ENCODE results near the gene DBH.

The DBH gene

DNA sequence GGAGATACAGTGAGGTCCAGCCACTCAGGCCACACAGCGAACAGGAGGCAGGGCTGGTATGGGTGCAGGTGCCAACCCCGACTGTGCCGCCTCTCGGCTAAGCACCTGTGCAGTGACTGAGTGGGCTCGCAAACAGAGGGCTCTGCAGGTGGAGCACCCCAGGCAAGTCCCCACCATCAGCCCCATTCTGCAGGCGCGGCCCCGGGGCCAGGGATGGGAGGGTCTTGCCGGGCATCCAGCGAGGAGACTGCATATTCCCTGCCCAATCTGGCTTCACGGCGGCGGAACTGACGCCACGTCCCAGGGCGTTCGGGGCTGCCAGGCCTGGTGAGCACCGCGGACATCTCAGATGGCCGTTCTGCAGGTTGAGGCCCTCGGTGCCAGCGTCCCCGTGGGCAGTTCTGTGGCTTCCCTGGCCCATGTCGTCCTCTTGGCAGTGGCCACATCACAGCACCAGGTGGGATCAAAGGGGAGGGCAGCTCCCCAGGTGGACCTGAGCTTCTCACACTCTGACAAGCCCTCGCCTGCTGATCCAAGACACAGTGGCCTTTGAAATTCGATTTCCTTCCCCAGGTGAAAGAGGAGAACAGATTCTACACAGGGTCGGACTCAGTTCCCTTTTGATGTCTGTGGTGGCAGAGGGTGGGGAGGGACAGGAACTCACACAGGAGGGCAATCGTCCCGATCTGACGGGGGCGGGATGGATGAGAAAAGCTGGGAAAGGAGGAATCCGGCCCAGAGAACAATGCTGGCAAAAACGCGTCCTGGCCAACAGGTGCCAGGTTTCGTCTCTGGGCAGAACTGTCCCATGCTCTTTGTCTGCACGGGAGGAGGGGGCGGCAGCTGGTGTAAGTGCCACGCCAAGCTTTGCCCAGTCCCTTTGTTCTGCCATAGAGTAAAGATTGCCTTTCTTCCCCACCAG lies 18.8 kb downstream of the DBH start:
- TF ChIP-seq, protein P1, sequence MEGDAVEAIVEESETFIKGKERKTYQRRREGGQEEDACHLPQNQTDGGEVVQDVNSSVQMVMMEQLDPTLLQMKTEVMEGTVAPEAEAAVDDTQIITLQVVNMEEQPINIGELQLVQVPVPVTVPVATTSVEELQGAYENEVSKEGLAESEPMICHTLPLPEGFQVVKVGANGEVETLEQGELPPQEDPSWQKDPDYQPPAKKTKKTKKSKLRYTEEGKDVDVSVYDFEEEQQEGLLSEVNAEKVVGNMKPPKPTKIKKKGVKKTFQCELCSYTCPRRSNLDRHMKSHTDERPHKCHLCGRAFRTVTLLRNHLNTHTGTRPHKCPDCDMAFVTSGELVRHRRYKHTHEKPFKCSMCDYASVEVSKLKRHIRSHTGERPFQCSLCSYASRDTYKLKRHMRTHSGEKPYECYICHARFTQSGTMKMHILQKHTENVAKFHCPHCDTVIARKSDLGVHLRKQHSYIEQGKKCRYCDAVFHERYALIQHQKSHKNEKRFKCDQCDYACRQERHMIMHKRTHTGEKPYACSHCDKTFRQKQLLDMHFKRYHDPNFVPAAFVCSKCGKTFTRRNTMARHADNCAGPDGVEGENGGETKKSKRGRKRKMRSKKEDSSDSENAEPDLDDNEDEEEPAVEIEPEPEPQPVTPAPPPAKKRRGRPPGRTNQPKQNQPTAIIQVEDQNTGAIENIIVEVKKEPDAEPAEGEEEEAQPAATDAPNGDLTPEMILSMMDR (IDR thresholded peaks at IDR 0.05; ENCODE audit: low read depth, low read length): no peak
- in situ Hi-C loops (cut with HindIII; ENCODE audit: low sequenced_read_pairs): no loop called here
- no peak overlapping the region for H3K4me3 ChIP-seq (ENCODE audit: low read depth, low read length)
- DNase-seq (ENCODE audit: low read depth, low spot score): no peak

DNA sequence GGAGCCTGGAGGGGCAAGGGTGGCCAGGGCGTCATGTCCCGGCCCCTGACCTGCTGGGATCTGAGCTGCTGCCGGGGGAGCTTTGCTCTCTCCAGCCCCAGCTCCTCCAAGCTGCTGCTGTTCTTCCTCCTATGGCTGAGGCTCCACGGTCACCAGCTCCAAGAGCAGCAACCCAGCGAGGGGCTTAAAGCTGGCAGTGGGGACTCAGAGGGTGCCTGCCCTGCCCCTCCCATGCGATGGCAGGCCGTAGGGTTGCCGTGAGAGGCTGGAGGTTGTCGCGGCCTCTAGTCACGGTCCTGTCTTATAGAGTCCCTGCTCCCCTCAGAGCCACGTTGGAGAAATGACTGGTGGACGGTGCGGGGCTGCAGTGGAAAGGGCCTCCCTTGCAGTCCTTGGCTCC lies 19.5 kb downstream of the DBH start:
- TF ChIP-seq, protein P1 (IDR thresholded peaks at IDR 0.05; ENCODE audit: low read depth, low read length): no peak
- in situ Hi-C loops (cut with HindIII; ENCODE audit: low sequenced_read_pairs): no loop called here
- DNase-seq (ENCODE audit: low read depth, low spot score): no peak
- no peak overlapping the region for H3K4me3 ChIP-seq (ENCODE audit: low read depth, low read length)

DNA sequence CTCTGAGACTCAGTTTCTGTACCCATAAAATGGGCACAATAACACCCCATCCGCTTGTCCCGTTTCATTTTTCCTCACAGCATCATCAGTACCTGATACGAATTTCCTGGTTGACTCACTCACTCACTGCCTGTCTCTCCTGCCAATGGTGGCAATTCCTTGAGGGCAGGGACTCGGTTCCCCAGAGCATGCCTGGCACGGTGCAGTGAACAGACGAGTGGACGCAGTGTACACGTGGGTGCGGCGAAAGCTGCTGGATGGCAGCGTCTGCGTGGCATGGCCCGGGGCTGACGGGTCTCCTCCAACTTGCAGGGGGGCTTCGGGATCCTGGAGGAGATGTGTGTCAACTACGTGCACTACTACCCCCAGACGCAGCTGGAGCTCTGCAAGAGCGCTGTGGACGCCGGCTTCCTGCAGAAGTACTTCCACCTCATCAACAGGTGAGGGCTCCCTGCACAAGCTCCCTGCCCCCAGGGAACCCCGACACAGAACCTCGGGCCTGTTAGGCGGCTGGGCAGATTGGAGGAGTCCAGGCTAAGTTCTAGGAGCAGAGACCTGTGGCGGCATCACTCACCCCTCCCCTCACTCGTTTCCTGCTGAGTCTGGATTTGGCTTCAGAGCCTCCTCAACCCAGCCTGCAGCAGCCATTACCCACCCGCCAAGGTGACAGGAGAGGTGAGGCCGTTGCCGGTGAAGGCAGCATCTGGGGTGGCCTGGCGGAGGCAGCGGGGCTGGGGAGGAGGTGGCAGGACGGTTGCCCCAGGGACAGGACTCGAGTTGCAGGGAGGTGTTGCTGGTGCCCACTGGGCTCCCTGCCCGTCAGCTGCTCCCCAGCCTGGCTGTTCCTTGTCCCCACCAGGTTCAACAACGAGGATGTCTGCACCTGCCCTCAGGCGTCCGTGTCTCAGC lies 20.3 kb downstream of the DBH start:
- DNase-seq (ENCODE audit: low read depth, low spot score): no peak
- no peak overlapping the region for H3K4me3 ChIP-seq (ENCODE audit: low read depth, low read length)
- in situ Hi-C loops (cut with HindIII; ENCODE audit: low sequenced_read_pairs): no loop called here
- TF ChIP-seq, protein P1 (IDR thresholded peaks at IDR 0.05; ENCODE audit: low read depth, low read length): no peak

DNA sequence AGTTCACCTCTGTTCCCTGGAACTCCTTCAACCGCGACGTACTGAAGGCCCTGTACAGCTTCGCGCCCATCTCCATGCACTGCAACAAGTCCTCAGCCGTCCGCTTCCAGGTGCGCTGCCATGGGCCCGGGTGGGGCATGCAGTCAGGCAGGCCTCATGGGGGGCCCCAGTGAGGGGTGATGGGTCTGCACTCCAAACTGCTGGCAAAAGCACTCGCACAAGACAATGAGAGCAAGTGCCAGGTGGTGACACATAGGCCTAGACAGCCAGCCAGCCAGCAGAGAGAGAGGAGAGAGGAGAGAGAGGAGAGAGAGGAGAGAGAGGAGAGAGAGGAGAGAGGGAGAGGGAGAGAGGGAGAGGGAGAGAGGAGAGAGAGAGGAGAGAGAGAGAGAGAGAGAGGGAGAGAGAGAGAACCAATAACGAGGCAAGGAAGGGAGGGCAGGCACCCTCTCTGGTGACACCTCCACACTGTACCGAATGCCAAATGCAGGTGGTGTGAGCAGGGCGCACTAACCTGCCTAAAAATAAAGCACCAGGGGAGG lies 21.0 kb downstream of the DBH start:
- no peak overlapping the region for H3K4me3 ChIP-seq (ENCODE audit: low read depth, low read length)
- in situ Hi-C loops (cut with HindIII; ENCODE audit: low sequenced_read_pairs): no loop called here
- TF ChIP-seq, protein P1 (IDR thresholded peaks at IDR 0.05; ENCODE audit: low read depth, low read length): no peak
- DNase-seq (ENCODE audit: low read depth, low spot score): no peak

DNA sequence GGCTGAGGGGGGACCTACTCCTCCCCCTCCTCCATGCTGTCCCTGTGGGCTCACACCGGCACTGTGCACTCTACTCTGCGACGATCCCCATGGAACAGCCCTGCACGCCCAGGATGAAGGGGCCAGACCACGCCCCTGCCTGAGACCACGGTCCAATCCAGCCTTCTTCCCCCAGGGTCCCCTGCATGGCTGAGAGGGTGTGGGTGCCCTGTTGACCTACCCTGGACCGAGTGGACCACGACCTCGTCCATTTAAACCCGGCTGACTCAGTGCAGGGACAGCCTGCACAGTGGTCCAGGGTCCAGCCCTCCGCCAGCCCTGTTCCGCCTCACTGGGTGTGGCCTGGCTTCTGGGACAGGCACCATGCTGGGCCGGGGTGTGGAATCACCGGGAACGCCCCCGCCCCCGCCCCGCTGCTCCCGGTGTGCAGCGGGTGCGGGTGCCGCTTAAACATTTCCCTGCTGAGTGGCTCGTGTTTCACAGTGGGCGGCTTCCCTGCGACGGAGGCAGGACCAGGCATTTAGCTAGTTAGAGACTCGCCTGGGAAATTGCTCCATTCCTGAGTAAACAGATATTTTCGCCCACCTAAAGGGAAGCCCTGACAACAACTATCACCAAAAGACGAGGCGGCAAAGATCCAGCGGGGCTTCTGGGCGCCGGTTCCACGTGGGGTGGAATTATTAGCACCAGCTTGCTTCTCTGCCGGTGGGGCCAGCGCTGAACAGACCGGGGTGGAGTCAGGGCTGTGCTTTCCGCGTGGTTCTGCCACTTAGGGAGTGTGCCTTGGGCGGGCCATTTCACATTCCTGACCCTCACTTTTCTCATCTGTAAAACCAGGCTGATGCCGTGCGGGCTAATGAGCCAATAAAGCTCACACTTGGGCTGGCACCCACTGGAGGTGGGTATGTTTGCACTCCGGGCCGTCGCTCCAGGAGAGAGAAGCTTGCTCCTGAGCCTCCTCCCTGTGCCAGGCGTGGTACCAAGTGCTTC lies 22.6 kb downstream of the DBH start:
- TF ChIP-seq, protein P1 (IDR thresholded peaks at IDR 0.05; ENCODE audit: low read depth, low read length): no peak
- no peak overlapping the region for H3K4me3 ChIP-seq (ENCODE audit: low read depth, low read length)
- peak; percentile 40 for DNase-seq (ENCODE audit: low read depth, low spot score)
- in situ Hi-C loops (cut with HindIII; ENCODE audit: low sequenced_read_pairs): no loop called here
